ENCODE measurements around the gene ZNF441. TPM values are rescaled to one million over a fixed set of nuclear protein-coding genes. Genes with fewer than 3 reads are reported as not detected.

Gene ZNF441
- total and polyA plus RNA-seq, 8 donors: 1.7 to 29.4 (median 11.1) TPM

- intact Hi-C loops (cut with DNase I; ENCODE audit: low total_unique reads): no loop called here
- Histone ChIP-seq H3K27ac (no peak overlapping the region), H3K36me3 (no peaks in the 10 kb centered on the region), H3K9me3 (peaks cover 7 to 59% (median 40%) of the 10 kb centered on the region in 4 donors), H3K4me3 (no peak overlapping the region), H3K4me1 (no peaks in the 10 kb centered on the region), H3K27me3 (no peaks in the 10 kb centered on the region)
- no peak for DNase-seq
- 61 to 81% (median 78%) methylated on average over 2 of the region's 2 CpGs for WGBS, 5 donors
- TF ChIP-seq POLR2A (IDR thresholded peaks at IDR 0.05): no peak
Observed at GRCh38 chr19:11752244-11752736, 14.5 kb upstream of the ZNF441 start.

GRCh38 chr19:11754663-11755062 is 12.1 kb upstream of the ZNF441 start:
- Histone ChIP-seq H3K27me3 (no peaks in the 10 kb centered on the region), H3K9me3 (peaks cover 0 to 45% (median 30%) of the 10 kb centered on the region in 4 donors), H3K27ac (no peak overlapping the region), H3K4me1 (no peaks in the 10 kb centered on the region), H3K4me3 (no peak overlapping the region), H3K36me3 (no peaks in the 10 kb centered on the region)
- 80 to 90% (median 85%) methylated on average over 4 of the region's 4 CpGs for WGBS, 5 donors
- no peak for DNase-seq
- TF ChIP-seq POLR2AphosphoS5 (IDR thresholded peaks at IDR 0.05) (no peak), POLR2A (IDR thresholded peaks at IDR 0.05) (no peak), EP300 (IDR thresholded peaks at IDR 0.05) (no peak), CTCF (IDR thresholded peaks at IDR 0.05) (no peak)
- intact Hi-C loops (cut with DNase I; ENCODE audit: low total_unique reads): no loop called here

GRCh38 chr19:11756965-11757364 is 9.8 kb upstream of the ZNF441 start:
- DNase-seq: no peak
- Histone ChIP-seq H3K4me1 (no peaks in the 10 kb centered on the region), H3K4me3 (no peak overlapping the region), H3K36me3 (no peaks in the 10 kb centered on the region), H3K27me3 (no peaks in the 10 kb centered on the region), H3K27ac (no peak overlapping the region), H3K9me3 (peaks cover 0 to 37% (median 25%) of the 10 kb centered on the region in 4 donors)
- WGBS, 5 donors: 73 to 100% (median 85%) methylated on average over 1 of the region's 1 CpG
- intact Hi-C loops (cut with DNase I; ENCODE audit: low total_unique reads): no loop called here
- no peak for TF ChIP-seq CTCF (IDR thresholded peaks at IDR 0.05)
- TF ChIP-seq POLR2A (IDR thresholded peaks at IDR 0.05): no peak
- TF ChIP-seq EP300 (IDR thresholded peaks at IDR 0.05): no peak
- TF ChIP-seq POLR2AphosphoS5 (IDR thresholded peaks at IDR 0.05): no peak

DNA sequence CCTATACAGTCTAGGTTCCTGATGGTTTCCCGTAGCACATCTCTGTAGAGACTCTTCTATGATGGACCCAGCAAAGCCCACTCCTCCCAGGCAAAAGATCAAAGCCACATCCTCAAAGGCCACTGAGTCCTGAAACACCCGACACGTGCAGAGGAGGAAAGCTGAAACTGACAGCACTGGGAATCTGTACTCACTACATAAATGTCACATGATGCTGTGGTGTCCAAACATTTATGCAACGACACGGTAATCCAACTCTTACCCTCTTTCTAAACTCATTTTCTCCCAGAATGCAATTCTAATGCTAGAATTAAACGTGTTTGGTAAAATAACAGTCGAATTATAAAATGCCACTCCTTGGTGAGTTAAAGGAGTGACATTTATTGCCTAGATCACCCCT is 7.0 kb upstream of the ZNF441 start:
- TF ChIP-seq EP300 (IDR thresholded peaks at IDR 0.05) (no peak), POLR2A (IDR thresholded peaks at IDR 0.05) (no peak), POLR2AphosphoS5 (IDR thresholded peaks at IDR 0.05) (no peak), CTCF (IDR thresholded peaks at IDR 0.05) (no peak)
- no peak overlapping the region for H3K4me3 ChIP-seq
- no peak overlapping the region for H3K27ac ChIP-seq
- intact Hi-C loops (cut with DNase I; ENCODE audit: low total_unique reads): no loop called here
- peaks cover 0 to 37% (median 20%) of the 10 kb centered on the region in 4 donors for H3K9me3 ChIP-seq
- DNase-seq: no peak
- H3K36me3 ChIP-seq: no peaks in the 10 kb centered on the region
- no peaks in the 10 kb centered on the region for H3K4me1 ChIP-seq
- no peaks in the 10 kb centered on the region for H3K27me3 ChIP-seq
- 76 to 83% (median 81%) methylated on average over 7 of the region's 7 CpGs for WGBS, 5 donors

GRCh38 chr19:11763117-11763516 is 3.7 kb upstream of the ZNF441 start:
- DNase-seq: no peak
- TF ChIP-seq EP300 (IDR thresholded peaks at IDR 0.05): no peak
- no peak for TF ChIP-seq CTCF (IDR thresholded peaks at IDR 0.05)
- no peak for TF ChIP-seq POLR2AphosphoS5 (IDR thresholded peaks at IDR 0.05)
- no peak for TF ChIP-seq POLR2A (IDR thresholded peaks at IDR 0.05)
- peaks cover 0 to 6% (median 0%) of the 10 kb centered on the region in 4 donors for H3K9me3 ChIP-seq
- H3K27me3 ChIP-seq: no peaks in the 10 kb centered on the region
- H3K4me3 ChIP-seq: no peak overlapping the region
- 66 to 86% (median 79%) methylated on average over 3 of the region's 3 CpGs for WGBS, 5 donors
- peaks cover 5 to 12% (median 12%) of the 10 kb centered on the region in 4 donors for H3K4me1 ChIP-seq
- H3K36me3 ChIP-seq: no peaks in the 10 kb centered on the region
- H3K27ac ChIP-seq: no peak overlapping the region
- intact Hi-C loops (cut with DNase I; ENCODE audit: low total_unique reads): no loop called here

Data from stomach (tissue), 9 donors.